22Rv1 (cell line): ENCODE measurements around the gene EBF3.

Experiments used
- H3K27ac ChIP-seq: fragments of 450-650 bp; 2 replicates; pipeline ENCODE4 v1.5.1; 2017
- CTCF ChIP-seq: fragments of 450-650 bp; IDR thresholded peaks from 2 replicates; pipeline ENCODE4 v1.5.1; 2017; ENCODE audit warnings: mild to moderate bottlenecking
- ZFX ChIP-seq: fragments of 450-650 bp; IDR thresholded peaks from 2 replicates; pipeline ENCODE4 v1.6.1; 2017; ENCODE audit warnings: antibody characterized with exemption, borderline replicate concordance

EBF3 gene

DNA sequence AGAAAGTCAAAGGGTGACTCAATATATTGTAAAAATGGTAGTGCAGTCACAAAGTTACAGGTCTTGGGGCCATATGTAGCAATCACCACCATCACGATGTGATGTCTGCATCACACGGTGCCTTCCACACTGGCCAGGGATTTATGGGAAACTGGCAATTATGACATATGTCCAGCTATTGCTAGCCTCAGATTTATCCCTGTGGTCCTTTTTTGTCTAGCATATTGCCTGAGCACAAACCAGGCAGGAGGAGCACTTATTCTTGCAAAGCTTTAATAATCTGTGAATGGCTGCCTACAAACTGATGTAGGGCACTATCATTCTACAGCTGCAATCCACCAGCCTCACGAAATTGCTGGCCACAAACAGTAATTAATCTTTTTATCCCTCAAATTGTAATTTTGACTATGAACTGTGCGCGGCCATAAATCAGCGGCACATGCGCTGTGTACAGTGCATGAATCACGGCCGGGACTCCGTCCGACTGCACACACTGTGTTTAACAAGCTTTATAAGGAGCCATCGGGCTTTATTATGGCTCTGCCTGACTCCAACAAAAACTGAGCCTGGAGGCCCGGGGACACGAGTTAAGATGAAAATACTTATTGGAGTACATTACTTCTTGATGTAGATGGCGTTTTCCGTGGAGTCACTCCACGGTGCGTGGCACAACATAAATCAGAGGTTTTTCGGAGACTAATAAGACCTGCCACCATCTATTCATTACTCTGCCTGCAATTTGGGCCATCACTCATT lies 115.2 kb downstream of the EBF3 start:
- H3K27ac ChIP-seq: no peak overlapping the region
- TF ChIP-seq CTCF: no peak
- TF ChIP-seq ZFX: no peak

GRCh38 chr10:129847741-129848483 lies 116.2 kb downstream of the EBF3 start:
- no peak for TF ChIP-seq ZFX
- TF ChIP-seq CTCF: no peak
- no peak overlapping the region for H3K27ac ChIP-seq

DNA sequence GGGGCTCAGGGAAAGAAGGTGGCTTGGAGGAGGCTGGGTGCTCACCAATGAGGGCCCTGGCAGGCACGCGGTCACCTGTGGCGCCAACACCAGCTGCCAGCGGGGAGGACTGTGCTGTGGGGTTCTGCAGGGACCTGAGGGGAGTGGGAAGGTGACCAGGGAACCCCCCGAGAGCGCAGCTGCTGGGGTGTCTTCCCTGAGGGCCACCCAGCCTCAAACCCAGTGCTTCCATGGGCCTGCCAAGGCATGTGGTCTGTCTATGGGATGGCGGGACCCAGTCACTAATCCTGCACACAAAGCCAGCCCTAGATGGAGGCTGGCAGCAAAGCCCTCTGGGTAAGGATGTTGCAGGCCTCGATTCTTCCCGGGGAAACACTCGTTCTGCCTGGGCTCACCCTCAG lies 117.1 kb downstream of the EBF3 start:
- TF ChIP-seq CTCF (no peak), ZFX (no peak)
- no peak overlapping the region for H3K27ac ChIP-seq

DNA sequence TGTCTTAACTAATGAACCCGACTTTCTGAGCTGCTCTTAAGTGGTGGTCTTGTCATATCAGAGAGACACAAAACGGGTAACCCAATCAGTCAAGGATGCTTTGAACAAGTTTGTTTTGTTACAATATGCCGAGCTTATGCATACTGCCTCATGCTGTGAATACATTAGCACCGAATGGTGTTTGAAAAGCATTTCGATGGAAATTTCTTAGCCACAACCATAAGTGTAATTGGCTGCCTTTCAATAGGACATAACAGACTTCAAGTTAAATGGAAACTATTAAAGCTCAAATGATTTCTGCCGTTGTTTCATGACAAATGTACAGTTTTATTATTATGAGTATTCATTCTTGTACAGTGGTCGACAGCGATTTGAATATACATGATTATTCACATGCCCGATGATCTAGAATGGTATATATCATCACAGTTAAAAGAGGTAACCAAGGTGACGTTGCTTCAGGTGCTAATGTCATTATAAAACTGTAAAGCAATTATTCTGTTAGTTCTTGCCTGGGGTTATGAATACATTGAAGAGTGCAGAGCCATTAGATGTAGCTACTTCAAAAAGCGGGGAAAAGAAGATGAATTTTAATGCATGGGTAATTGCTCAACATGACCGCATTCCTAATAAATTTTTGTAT lies 118.8 kb downstream of the EBF3 start:
- H3K27ac ChIP-seq: no peak overlapping the region
- no peak for TF ChIP-seq CTCF
- no peak for TF ChIP-seq ZFX

- no peak for TF ChIP-seq ZFX
- TF ChIP-seq CTCF: no peak
- H3K27ac ChIP-seq: no peak overlapping the region
Measured at GRCh38 chr10:129844216-129844766, 119.8 kb downstream of the EBF3 start.

DNA sequence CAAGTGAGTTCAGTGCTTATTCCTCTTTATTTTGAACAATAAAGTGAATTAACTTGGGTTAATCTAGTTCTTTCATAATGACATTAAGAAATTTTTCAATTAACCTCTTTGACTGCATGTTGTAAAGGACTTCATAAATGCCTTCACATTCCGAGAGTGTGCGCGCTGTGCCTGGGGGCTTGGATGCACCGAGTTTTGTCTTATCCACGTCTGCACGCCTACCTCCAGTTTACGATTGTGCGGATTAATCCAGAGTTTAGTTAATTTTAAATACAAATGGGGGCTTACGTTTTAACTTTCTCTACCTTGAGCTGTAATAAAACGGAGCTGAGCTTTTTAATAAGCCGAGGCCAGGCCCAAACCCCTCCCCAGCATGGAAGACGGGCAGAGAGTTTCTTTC lies 120.4 kb downstream of the EBF3 start:
- H3K27ac ChIP-seq: no peak overlapping the region
- TF ChIP-seq CTCF (no peak), ZFX (no peak)
